H9 (cell line): Measurements from ENCODE around the gene DNAI2. TPM values are rescaled to one million over a fixed set of nuclear protein-coding genes. Genes with fewer than 3 reads are reported as not detected.

Experiments used
- DNase-seq: peaks from one replicate; pipeline ENCODE4 v3.0.0-alpha.2; 2017
- H2AFZ ChIP-seq: one replicate; pipeline ENCODE4 v1.6.1; 2013; ENCODE audit warnings: mild to moderate bottlenecking, low read length, control low read depth, moderate library complexity
- H2AK5ac ChIP-seq: 2 replicates; pipeline ENCODE4 v1.6.1; 2013; ENCODE audit warnings: low read length, control low read depth, mixed read lengths; ENCODE audit not compliant: insufficient read length
- H2BK120ac ChIP-seq: one replicate; pipeline ENCODE4 v1.6.1; 2013; ENCODE audit warnings: low read depth, mild to moderate bottlenecking, low read length, control low read depth, inconsistent platforms; ENCODE audit not compliant: poor library complexity, severe bottlenecking
- H2BK12ac ChIP-seq: 2 replicates; pipeline ENCODE4 v1.6.1; 2013; ENCODE audit warnings: low read length, control low read depth, mixed read lengths, low read depth; ENCODE audit not compliant: insufficient read length
- H2BK15ac ChIP-seq: 2 replicates; pipeline ENCODE4 v1.6.1; 2013; ENCODE audit warnings: low read depth, low read length, control low read depth
- H2BK20ac ChIP-seq: one replicate; pipeline ENCODE4 v1.6.1; 2013; ENCODE audit warnings: low read depth, mild to moderate bottlenecking, low read length, control low read depth, inconsistent platforms; ENCODE audit not compliant: poor library complexity, severe bottlenecking
- H2BK5ac ChIP-seq: 2 replicates; pipeline ENCODE4 v1.6.1; 2013; ENCODE audit warnings: low read length, control low read depth, mixed read lengths; ENCODE audit not compliant: insufficient read length
- H3K14ac ChIP-seq: 2 replicates; pipeline ENCODE4 v1.6.1; 2013; ENCODE audit warnings: low read length, control low read depth; ENCODE audit not compliant: insufficient read depth
- H3K18ac ChIP-seq: 2 replicates; pipeline ENCODE4 v1.6.1; 2013; ENCODE audit warnings: low read depth, mild to moderate bottlenecking, mixed read lengths, low read length, control low read depth; ENCODE audit not compliant: insufficient read length
- H3K23ac ChIP-seq: 2 replicates; pipeline ENCODE4 v1.6.1; 2013; ENCODE audit warnings: low read length, control low read depth, mixed read lengths, low read depth; ENCODE audit not compliant: insufficient read length
- H3K23me2 ChIP-seq: 2 replicates; pipeline ENCODE4 v1.6.1; 2013; ENCODE audit warnings: low read depth, mild to moderate bottlenecking, mixed read lengths, low read length, control low read depth; ENCODE audit not compliant: insufficient read length, poor library complexity, severe bottlenecking
- H3K27ac ChIP-seq: 2 replicates; pipeline ENCODE4 v1.5.1; 2013; ENCODE audit warnings: low read length, control low read depth, mixed read lengths, low read depth; ENCODE audit not compliant: insufficient read length
- H3K27me3 ChIP-seq: 2 replicates; pipeline ENCODE4 v1.6.1; 2013; ENCODE audit warnings: low read length, control low read depth, inconsistent platforms; ENCODE audit not compliant: insufficient read depth
- H3K4ac ChIP-seq: 2 replicates; pipeline ENCODE4 v1.6.1; 2013; ENCODE audit warnings: low read depth, mild to moderate bottlenecking, control low read depth, inconsistent platforms, low read length, moderate library complexity
- H3K4me1 ChIP-seq: 2 replicates; pipeline ENCODE4 v1.6.1; 2013; ENCODE audit warnings: low read length, control low read depth, inconsistent platforms; ENCODE audit not compliant: insufficient read depth
- H3K4me2 ChIP-seq: 2 replicates; pipeline ENCODE4 v1.6.1; 2013; ENCODE audit warnings: low read length, control low read depth, mixed read lengths; ENCODE audit not compliant: insufficient read length, insufficient read depth
- H3K56ac ChIP-seq: 2 replicates; pipeline ENCODE4 v1.6.1; 2013; ENCODE audit warnings: low read depth, mild to moderate bottlenecking, mixed read lengths, low read length, control low read depth; ENCODE audit not compliant: insufficient read length
- H3K79me1 ChIP-seq: 2 replicates; pipeline ENCODE4 v1.6.1; 2013; ENCODE audit warnings: low read depth, mild to moderate bottlenecking, moderate library complexity, low read length, control low read depth, inconsistent platforms; ENCODE audit not compliant: insufficient read depth, poor library complexity, severe bottlenecking
- H3K79me2 ChIP-seq: 2 replicates; pipeline ENCODE4 v1.6.1; 2013; ENCODE audit warnings: low read length, control low read depth, inconsistent platforms; ENCODE audit not compliant: insufficient read depth
- H3K9ac ChIP-seq: 2 replicates; pipeline ENCODE4 v1.6.1; 2013; ENCODE audit warnings: low read length, control low read depth, mixed read lengths; ENCODE audit not compliant: insufficient read length; ENCODE audit errors: extremely low read depth
- H3K9me3 ChIP-seq: one replicate; pipeline ENCODE4 v1.6.1; 2013; ENCODE audit warnings: low read depth, low read length, inconsistent platforms; ENCODE audit not compliant: control insufficient read depth
- H3T11ph ChIP-seq: one replicate; pipeline ENCODE4 v1.6.1; 2013; ENCODE audit warnings: mild to moderate bottlenecking, low read length, control low read depth, inconsistent platforms
- H4K20me1 ChIP-seq: one replicate; pipeline ENCODE4 v1.6.1; 2013; ENCODE audit not compliant: control insufficient read depth, insufficient read length, insufficient read depth
- H4K5ac ChIP-seq: 2 replicates; pipeline ENCODE4 v1.6.1; 2013; ENCODE audit warnings: low read depth, mild to moderate bottlenecking, mixed read lengths, low read length, control low read depth; ENCODE audit not compliant: insufficient read length
- H4K8ac ChIP-seq: replicated peaks from 2 replicates; pipeline ENCODE4 v1.6.1; 2013; ENCODE audit warnings: low read length, control low read depth, mixed read lengths, low read depth; ENCODE audit not compliant: insufficient read length
- H4K91ac ChIP-seq: 2 replicates; pipeline ENCODE4 v1.6.1; 2013; ENCODE audit warnings: low read depth, mild to moderate bottlenecking, moderate library complexity, mixed read lengths, low read length, control low read depth; ENCODE audit not compliant: insufficient read length
- H3K27ac Mint-ChIP-seq, 3 experiments: 2 replicates in 2 of 3; 3 replicates in 1 of 3; pipeline ENCODE4 v1.8.0; 2020 to 2021; ENCODE audit warnings: mixed read lengths in 3 of 3, mild to moderate bottlenecking in 1 of 3, moderate library complexity in 1 of 3
- H3K27me3 Mint-ChIP-seq: 2 replicates; pipeline ENCODE4 v1.8.0; 2021; ENCODE audit warnings: low read depth, mild to moderate bottlenecking, moderate library complexity, mixed read lengths
- H3K36me3 Mint-ChIP-seq, 3 experiments: 2 replicates in 2 of 3; 3 replicates in 1 of 3; pipeline ENCODE4 v1.8.0; 2020 to 2021; ENCODE audit warnings: low read depth in 3 of 3, mixed read lengths in 3 of 3; ENCODE audit not compliant: insufficient read depth in 1 of 3
- H3K4me1 Mint-ChIP-seq, 2 experiments: 2 replicates each; pipeline ENCODE4 v1.8.0; 2020; ENCODE audit warnings: mixed read lengths in 2 of 2
- H3K4me3 Mint-ChIP-seq, 2 experiments: 2 replicates in 1 of 2; 3 replicates in 1 of 2; pipeline ENCODE4 v1.8.0; 2020 to 2021; ENCODE audit warnings: mild to moderate bottlenecking in 2 of 2, mixed read lengths in 2 of 2, moderate library complexity in 1 of 2
- H3K9me3 Mint-ChIP-seq, 2 experiments: 2 replicates in 1 of 2; 3 replicates in 1 of 2; pipeline ENCODE4 v1.8.0; 2020; ENCODE audit warnings: mild to moderate bottlenecking in 2 of 2, mixed read lengths in 2 of 2, moderate library complexity in 1 of 2
- WGBS: extraction: QIAGEN DNeasy Blood & Tissue Kit; methylation state at CpG from one replicate; pipeline ENCODE4 v1.1.7; 2013; ENCODE audit warnings: missing lambda C conversion rate, low lambda C conversion rate, mixed read lengths; ENCODE audit not compliant: insufficient read length; ENCODE audit errors: extremely low coverage; 5-methylcytosine and 5-hydroxymethylcytosine counted together
- total RNA-seq: library from RNA; stranded (reverse); gene quantifications from 2 replicates; pipeline ENCODE4 v1.2.1, GENCODE V29; 2021
- TF ChIP-seq, protein P1 (sequence below): fragments of 200-600 bp; sonication (generic); conservative IDR thresholded peaks from 3 replicates; pipeline ENCODE4 v1.8.0; 2021; ENCODE audit warnings: antibody characterized with exemption, mild to moderate bottlenecking

DNAI2 gene
- total RNA-seq, 1 experiment from 2014 or later, result not detected

DNA sequence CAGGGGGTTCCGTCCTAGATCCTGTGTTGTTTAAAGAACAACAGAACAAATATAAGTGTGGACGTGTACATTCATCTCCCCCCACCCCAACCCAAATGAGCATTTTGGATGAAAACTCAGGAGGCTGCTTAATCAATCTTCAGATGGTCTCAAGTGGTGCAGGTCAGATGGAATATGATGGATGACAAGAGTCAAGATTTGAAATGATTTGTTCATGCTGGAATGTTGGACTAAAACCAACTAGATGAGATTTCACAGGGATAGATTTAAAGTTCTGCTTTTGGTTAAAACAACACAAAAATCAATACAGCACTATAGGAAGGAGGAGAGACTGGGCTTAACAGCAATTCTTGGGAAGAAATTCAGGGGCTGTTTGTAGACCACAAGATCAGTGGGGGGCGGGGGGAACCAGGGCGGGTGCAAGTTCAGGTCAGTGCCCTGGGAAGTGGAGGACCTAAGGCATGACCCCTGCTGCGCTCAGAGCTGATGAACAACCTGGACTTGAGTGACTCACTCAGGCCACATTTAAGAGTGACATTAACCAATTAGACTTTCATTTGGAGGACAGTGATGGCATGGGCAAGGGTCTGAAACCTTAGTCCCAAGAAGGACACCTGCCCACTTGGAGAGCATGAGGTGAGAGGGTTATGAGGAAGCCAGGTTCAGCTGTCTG, 45.6 kb upstream of the DNAI2 start:
- Histone ChIP-seq H4K91ac (no peak overlapping the region), H3K18ac (no peak overlapping the region), H2AK5ac (no peak overlapping the region), H3K9me3 (no peaks in the 10 kb centered on the region), H3K23ac (no peak overlapping the region), H2BK120ac (no peak overlapping the region), H3K27ac (no peak overlapping the region), H4K8ac (no peak overlapping the region), H3T11ph (no peak overlapping the region), H2BK15ac (no peak overlapping the region), H2BK20ac (no peak overlapping the region), H3K23me2 (no peaks in the 10 kb centered on the region), H3K79me1 (no peaks in the 10 kb centered on the region), H3K14ac (no peak overlapping the region), H2BK12ac (no peak overlapping the region), H3K9ac (no peak overlapping the region), H3K27me3 (no peaks in the 10 kb centered on the region), H3K56ac (no peak overlapping the region), H4K20me1 (no peaks in the 10 kb centered on the region), H2BK5ac (no peak overlapping the region), H3K4me1 (no peaks in the 10 kb centered on the region), H2AFZ (no peak overlapping the region), H3K4me2 (no peak overlapping the region), H3K79me2 (no peaks in the 10 kb centered on the region), H3K4ac (no peak overlapping the region), H4K5ac (no peak overlapping the region)
- H3K9me3 Mint-ChIP-seq, result no peaks in the 10 kb centered on the region
- H3K36me3 Mint-ChIP-seq, result no peaks in the 10 kb centered on the region
- peaks cover 6% of the 10 kb centered on the region for H3K27me3 Mint-ChIP-seq
- H3K27ac Mint-ChIP-seq, result no peak overlapping the region
- H3K4me1 Mint-ChIP-seq, result peaks cover 8 to 24% of the 10 kb centered on the region in 2 experiments
- TF ChIP-seq, protein P1, sequence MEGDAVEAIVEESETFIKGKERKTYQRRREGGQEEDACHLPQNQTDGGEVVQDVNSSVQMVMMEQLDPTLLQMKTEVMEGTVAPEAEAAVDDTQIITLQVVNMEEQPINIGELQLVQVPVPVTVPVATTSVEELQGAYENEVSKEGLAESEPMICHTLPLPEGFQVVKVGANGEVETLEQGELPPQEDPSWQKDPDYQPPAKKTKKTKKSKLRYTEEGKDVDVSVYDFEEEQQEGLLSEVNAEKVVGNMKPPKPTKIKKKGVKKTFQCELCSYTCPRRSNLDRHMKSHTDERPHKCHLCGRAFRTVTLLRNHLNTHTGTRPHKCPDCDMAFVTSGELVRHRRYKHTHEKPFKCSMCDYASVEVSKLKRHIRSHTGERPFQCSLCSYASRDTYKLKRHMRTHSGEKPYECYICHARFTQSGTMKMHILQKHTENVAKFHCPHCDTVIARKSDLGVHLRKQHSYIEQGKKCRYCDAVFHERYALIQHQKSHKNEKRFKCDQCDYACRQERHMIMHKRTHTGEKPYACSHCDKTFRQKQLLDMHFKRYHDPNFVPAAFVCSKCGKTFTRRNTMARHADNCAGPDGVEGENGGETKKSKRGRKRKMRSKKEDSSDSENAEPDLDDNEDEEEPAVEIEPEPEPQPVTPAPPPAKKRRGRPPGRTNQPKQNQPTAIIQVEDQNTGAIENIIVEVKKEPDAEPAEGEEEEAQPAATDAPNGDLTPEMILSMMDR, result no peak
- H3K4me3 Mint-ChIP-seq, result no peak overlapping the region
- no CpG with 5 or more reads among the region's 5 CpGs for WGBS
- DNase-seq, result no peak
